Neutrophil (primary cell): ENCODE measurements around the gene LRRFIP1.
"Not testable (repeated sequence)": the region's sequence is repeated elsewhere in the genome, so short reads cannot be mapped to it uniquely, and the experiment has no call there.

Experiments
- H3K27ac ChIP-seq: fragments of 200-600 bp; sonication (generic); 2 replicates; pipeline ENCODE4 v1.5.1; 2016; ENCODE audit warnings: mild to moderate bottlenecking, moderate library complexity
- H3K27me3 ChIP-seq: fragments of 200-600 bp; sonication (generic); 2 replicates; pipeline ENCODE4 v1.6.0; 2016; ENCODE audit warnings: mild to moderate bottlenecking
- H3K36me3 ChIP-seq: fragments of 200-600 bp; sonication (generic); 2 replicates; pipeline ENCODE4 v1.5.1; 2017
- H3K4me1 ChIP-seq, 2 experiments: fragments of 200-600 bp in 1 of 2; sonication (generic) in 1 of 2; 1 replicate in 1 of 2; 2 replicates in 1 of 2; pipeline versions ENCODE4 v1.5.1 to v1.6.1; 2013 to 2016; ENCODE audit warnings: low read depth in 1 of 2, low read length in 1 of 2, mild to moderate bottlenecking in 1 of 2, moderate library complexity in 1 of 2; ENCODE audit not compliant: control insufficient read depth in 1 of 2, insufficient read depth in 1 of 2
- H3K4me3 ChIP-seq, 2 experiments: fragments of 200-600 bp in 1 of 2; sonication (generic) in 1 of 2; 1 replicate in 1 of 2; 2 replicates in 1 of 2; pipeline ENCODE4 v1.5.1; 2013 to 2016; ENCODE audit warnings: low read depth in 1 of 2, low read length in 1 of 2, mild to moderate bottlenecking in 1 of 2, moderate library complexity in 1 of 2
- H3K9me3 ChIP-seq: fragments of 200-600 bp; sonication (generic); 2 replicates; pipeline ENCODE4 v1.5.1; 2016
- TF ChIP-seq, protein P1 (sequence below): fragments of 200-600 bp; sonication (generic); IDR thresholded peaks from 2 replicates; pipeline ENCODE4 v1.5.1; 2016; ENCODE audit warnings: antibody characterized with exemption

Gene LRRFIP1

DNA sequence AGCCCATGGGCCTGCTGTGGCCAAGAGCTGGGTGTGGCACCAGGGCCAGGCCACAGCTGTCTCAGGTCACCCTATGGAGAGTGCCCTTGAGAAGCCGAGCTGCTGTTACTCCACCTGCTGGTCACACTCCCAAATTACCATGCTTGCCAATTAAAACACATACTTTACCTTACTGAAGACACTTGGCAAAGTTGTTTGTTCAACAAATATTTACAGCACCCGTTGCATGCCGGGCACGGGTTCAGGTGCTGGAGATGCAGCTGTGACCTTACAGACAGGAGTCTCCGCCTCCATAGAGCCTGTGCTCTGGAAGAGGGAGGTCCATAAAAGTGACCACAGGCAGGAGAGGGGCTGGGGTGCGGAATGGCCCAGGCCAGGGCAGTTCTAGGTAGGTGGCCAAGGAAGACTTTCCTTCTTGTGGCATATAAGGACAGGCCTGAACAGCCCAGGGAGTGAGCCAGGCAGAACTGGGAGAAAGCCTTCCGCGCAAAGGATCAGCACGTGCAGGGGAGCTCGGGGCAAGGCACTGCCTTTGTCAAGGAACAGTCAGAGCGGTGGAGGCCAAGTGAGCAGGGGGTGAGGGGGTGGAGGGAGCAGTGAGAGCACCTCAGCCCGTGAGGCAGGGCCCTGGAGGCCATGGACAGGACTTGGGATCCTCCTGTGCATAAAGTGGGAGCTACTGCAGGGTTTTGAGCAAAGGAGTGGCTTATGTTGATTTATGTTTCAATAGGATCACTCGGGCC, 147.6 kb downstream of the LRRFIP1 start:
- H3K36me3 ChIP-seq, result peaks cover 98% of the 10 kb centered on the region

DNA sequence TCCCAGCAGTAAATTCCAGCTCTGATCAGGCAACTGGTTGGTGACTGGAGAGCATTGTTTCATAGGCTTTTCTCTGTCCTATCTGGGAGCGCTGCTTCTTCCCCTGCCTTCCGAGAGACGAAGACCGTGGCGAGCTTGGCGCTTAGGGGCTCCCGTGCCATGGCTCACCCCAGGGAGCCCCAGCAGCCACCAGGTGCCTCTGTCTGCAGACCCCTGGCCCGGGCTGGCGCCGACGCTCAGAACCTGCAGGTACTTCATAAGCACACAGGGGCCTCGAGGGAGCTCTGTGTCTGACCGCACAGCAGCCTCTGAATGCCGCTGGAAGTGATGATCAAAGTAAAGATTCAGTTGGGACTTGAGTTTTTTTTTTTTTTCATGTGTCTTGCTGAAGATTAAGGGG, 152.1 kb downstream of the LRRFIP1 start:
- Histone ChIP-seq H3K4me1 (no peaks in the 10 kb centered on the region), H3K9me3 (no peaks in the 10 kb centered on the region), H3K4me3 (no peak overlapping the region), H3K27ac (no peak overlapping the region), H3K36me3 (peaks cover 83% of the 10 kb centered on the region), H3K27me3 (no peaks in the 10 kb centered on the region)
- TF ChIP-seq, protein P1, sequence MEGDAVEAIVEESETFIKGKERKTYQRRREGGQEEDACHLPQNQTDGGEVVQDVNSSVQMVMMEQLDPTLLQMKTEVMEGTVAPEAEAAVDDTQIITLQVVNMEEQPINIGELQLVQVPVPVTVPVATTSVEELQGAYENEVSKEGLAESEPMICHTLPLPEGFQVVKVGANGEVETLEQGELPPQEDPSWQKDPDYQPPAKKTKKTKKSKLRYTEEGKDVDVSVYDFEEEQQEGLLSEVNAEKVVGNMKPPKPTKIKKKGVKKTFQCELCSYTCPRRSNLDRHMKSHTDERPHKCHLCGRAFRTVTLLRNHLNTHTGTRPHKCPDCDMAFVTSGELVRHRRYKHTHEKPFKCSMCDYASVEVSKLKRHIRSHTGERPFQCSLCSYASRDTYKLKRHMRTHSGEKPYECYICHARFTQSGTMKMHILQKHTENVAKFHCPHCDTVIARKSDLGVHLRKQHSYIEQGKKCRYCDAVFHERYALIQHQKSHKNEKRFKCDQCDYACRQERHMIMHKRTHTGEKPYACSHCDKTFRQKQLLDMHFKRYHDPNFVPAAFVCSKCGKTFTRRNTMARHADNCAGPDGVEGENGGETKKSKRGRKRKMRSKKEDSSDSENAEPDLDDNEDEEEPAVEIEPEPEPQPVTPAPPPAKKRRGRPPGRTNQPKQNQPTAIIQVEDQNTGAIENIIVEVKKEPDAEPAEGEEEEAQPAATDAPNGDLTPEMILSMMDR, result no peak

More for the DNA sequence above, 147.6 kb downstream of the LRRFIP1 start:
- Histone ChIP-seq H3K4me3 (no peak overlapping the region), H3K27ac (no peak overlapping the region), H3K4me1 (no peaks in the 10 kb centered on the region), H3K27me3 (no peaks in the 10 kb centered on the region), H3K9me3 (no peaks in the 10 kb centered on the region)
- TF ChIP-seq, protein P1, result no peak

DNA sequence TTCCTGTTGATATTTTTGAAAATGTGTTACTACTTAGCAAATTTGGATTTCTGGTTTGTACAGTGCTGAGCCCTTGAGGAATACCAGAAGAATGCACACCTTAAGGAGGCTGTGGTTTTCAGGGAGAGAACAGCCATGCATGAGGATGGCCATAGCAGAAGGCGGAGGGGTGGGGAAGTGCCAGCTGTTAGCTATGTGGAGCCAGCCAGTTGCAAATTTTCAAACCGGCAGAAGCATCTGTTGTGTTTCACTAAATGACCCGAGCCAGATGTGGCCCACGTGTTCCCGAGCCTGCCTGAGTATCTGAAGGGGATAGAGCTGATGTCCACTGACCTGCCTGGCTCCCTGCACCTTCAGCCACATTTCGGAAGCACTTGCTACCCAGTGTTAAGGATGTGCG, 154.8 kb downstream of the LRRFIP1 start:
- Histone ChIP-seq H3K4me3 (no peak overlapping the region), H3K27ac (no peak overlapping the region), H3K9me3 (no peaks in the 10 kb centered on the region), H3K36me3 (peaks cover 58% of the 10 kb centered on the region), H3K4me1 (no peaks in the 10 kb centered on the region), H3K27me3 (no peaks in the 10 kb centered on the region)
- TF ChIP-seq, protein P1, result no peak

DNA sequence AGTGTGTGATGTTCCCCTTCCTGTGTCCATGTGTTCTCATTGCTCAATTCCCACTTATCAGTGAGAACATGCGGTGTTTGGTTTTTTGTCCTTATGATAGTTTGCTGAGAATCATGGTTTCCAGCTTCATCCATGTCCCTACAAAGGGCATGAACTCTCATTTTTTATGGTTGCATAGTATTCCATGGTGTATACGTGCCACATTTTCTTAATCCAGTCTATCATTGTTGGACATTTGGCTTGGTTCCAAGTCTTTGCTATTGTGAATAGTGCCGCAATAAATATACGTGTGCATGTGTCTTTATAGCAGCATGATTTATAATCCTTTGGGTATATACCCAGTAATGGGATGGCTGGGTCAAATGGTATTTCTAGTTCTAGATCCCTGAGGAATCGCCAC, 156.3 kb downstream of the LRRFIP1 start:
- not testable (repeated sequence) for H3K9me3 ChIP-seq, H3K27ac ChIP-seq, H3K4me3 ChIP-seq, H3K27me3 ChIP-seq, H3K4me1 ChIP-seq
- H3K36me3 ChIP-seq, result peaks cover 52% of the 10 kb centered on the region

DNA sequence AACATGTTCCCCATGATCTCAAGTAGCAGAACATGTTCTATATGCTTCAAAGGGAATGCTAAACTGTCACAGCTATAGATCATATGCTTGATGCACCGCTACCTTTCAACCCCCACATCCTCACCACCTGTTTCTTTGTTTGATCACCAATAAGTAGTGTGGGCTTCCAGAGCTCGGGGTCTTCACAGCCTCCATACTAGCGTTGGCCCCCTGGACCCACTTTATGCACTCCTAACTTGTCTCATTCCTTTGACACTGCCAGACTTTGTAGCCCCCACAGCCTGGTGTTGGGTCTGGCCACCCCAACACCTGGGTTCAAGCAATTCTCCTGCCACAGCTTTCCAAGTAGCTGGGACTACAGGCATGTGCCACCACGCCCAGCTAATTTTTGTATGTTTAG, 159.5 kb downstream of the LRRFIP1 start:
- no peaks in the 10 kb centered on the region for H3K9me3 ChIP-seq
- H3K4me1 ChIP-seq, result no peaks in the 10 kb centered on the region
- TF ChIP-seq, protein P1, result no peak
- H3K4me3 ChIP-seq, result no peak overlapping the region
- no peaks in the 10 kb centered on the region for H3K27me3 ChIP-seq
- no peak overlapping the region for H3K27ac ChIP-seq
- peaks cover 36% of the 10 kb centered on the region for H3K36me3 ChIP-seq

DNA sequence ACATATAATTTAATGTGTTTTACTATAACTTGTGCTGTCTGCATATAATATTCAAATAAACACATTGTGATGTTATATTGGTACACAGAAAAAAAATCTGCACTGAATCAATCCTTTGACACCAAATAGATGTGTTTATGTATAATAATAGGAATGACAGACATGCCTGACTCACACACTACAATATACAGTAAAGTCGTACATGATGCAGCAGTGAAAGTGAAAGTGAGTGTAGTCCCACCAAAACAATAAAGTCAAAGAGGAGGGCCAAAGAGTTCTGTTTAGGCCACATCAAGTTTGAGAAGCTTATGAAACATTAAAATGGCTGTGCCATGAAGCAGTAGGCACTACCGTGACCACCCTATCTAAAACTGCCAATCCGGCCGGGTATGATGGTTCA, 163.0 kb downstream of the LRRFIP1 start:
- Histone ChIP-seq H3K36me3 (peaks cover 30% of the 10 kb centered on the region), H3K4me1 (no peaks in the 10 kb centered on the region), H3K9me3 (no peaks in the 10 kb centered on the region), H3K4me3 (no peak overlapping the region), H3K27me3 (no peaks in the 10 kb centered on the region), H3K27ac (no peak overlapping the region)
- TF ChIP-seq, protein P1, result no peak
